OCI-LY7 (cell line): ENCODE measurements around the gene TSHZ2. TPM values are rescaled to one million over a fixed set of nuclear protein-coding genes. Genes with fewer than 3 reads are reported as not detected.

Source experiments
- BruUV-seq: library from RNA; stranded (reverse); fragments of 400-500 nt; replicated peaks from 2 replicates; lab custom pipeline; 2021; lab: Mats Ljungman, UMichigan
- CTCF ChIA-PET: fragments of 300-600 bp; sonication (Branson Sonifier 250); formaldehyde crosslinking; loops from one replicate; lab custom pipeline; 2022; ENCODE audit warnings: antibody characterized with exemption; ENCODE audit not compliant: unreplicated experiment; lab: Charles Lee
- POLR2A ChIA-PET: fragments of 300-600 bp; sonication (Branson Sonifier 250); formaldehyde crosslinking; loops from one replicate; lab custom pipeline; 2022; ENCODE audit warnings: antibody characterized with exemption; lab: Charles Lee
- DNase-seq: peaks from one replicate; pipeline ENCODE4 v3.0.0-alpha.2; 2015; ENCODE audit warnings: low spot score
- H2AFZ ChIP-seq: fragments of 200-600 bp; sonication (generic), shearing (Covaris generic); 2 replicates; pipeline ENCODE4 v1.6.1; 2014; ENCODE audit warnings: mild to moderate bottlenecking, antibody characterized with exemption, low read length, moderate library complexity
- H3K27ac ChIP-seq: fragments of 200-600 bp; sonication (generic); 2 replicates; pipeline ENCODE4 v1.5.1; 2014; ENCODE audit warnings: mixed run types, low read depth, mild to moderate bottlenecking, moderate library complexity, low read length, inconsistent platforms; ENCODE audit not compliant: poor library complexity, severe bottlenecking
- H3K36me3 ChIP-seq: fragments of 200-600 bp; sonication (generic); 2 replicates; pipeline ENCODE4 v1.6.1; 2014; ENCODE audit warnings: mild to moderate bottlenecking, antibody characterized with exemption, low read length, moderate library complexity, mixed read lengths; ENCODE audit not compliant: insufficient read depth
- H3K4me1 ChIP-seq: fragments of 200-600 bp; sonication (generic); 2 replicates; pipeline ENCODE4 v1.5.1; 2014; ENCODE audit warnings: mild to moderate bottlenecking, low read length; ENCODE audit not compliant: insufficient read depth, poor library complexity, severe bottlenecking
- H3K4me2 ChIP-seq: fragments of 200-600 bp; sonication (generic); 2 replicates; pipeline ENCODE4 v1.6.1; 2014; ENCODE audit warnings: mild to moderate bottlenecking, low read length
- H3K4me3 ChIP-seq: fragments of 200-600 bp; sonication (generic); 2 replicates; pipeline ENCODE4 v1.5.1; 2014; ENCODE audit warnings: mild to moderate bottlenecking, low read depth, low read length; ENCODE audit not compliant: poor library complexity, severe bottlenecking
- H3K79me2 ChIP-seq: fragments of 200-600 bp; sonication (generic); 2 replicates; pipeline ENCODE4 v1.6.1; 2016; ENCODE audit warnings: low read depth, mild to moderate bottlenecking, low read length, moderate library complexity, mixed read lengths; ENCODE audit not compliant: insufficient read depth
- H3K9me2 ChIP-seq: fragments of 200-600 bp; sonication (generic); 2 replicates; pipeline ENCODE4 v1.6.1; 2016; ENCODE audit warnings: mild to moderate bottlenecking, low read length, mixed read lengths; ENCODE audit not compliant: insufficient read depth
- H3K9me3 ChIP-seq: fragments of 200-600 bp; sonication (generic); 2 replicates; pipeline ENCODE4 v1.6.1; 2014; ENCODE audit warnings: mild to moderate bottlenecking, mixed run types, low read length, mixed read lengths
- H4K20me1 ChIP-seq: fragments of 200-600 bp; sonication (generic); 2 replicates; pipeline ENCODE4 v1.6.1; 2014; ENCODE audit warnings: mild to moderate bottlenecking, antibody characterized with exemption, low read length, moderate library complexity, mixed read lengths; ENCODE audit not compliant: insufficient read depth
- EZH2phosphoT487 ChIP-seq: fragments of 200-600 bp; sonication (generic); IDR thresholded peaks from 2 replicates; pipeline ENCODE4 v1.6.1; 2018; ENCODE audit warnings: low read depth, borderline replicate concordance, mild to moderate bottlenecking, mixed run types, antibody characterized with exemption, low read length, moderate library complexity, mixed read lengths
- intact Hi-C: fragments of 100-400 bp; cut with micrococcal nuclease; formaldehyde crosslinking; loops from one replicate; pipeline ENCODE4 v1.10.0; 2022; ENCODE audit not compliant: unreplicated experiment
- total RNA-seq, 2 experiments: library from RNA; depleted of rRNA in 1 of 2; stranded (reverse); fragments of >200 nt in 1 of 2; shearing (Covaris generic) in 1 of 2; gene quantifications; 2 replicates each; pipeline ENCODE4 v1.2.3, GENCODE V29; 2014 to 2022
- TF ChIP-seq, protein P1 (sequence below): fragments of 200-600 bp; sonication (generic); conservative IDR thresholded peaks from 2 replicates; pipeline ENCODE4 v1.5.1; 2014; ENCODE audit warnings: mild to moderate bottlenecking, antibody characterized with exemption, low read length, moderate library complexity, mixed read lengths

The TSHZ2 gene
- total RNA-seq, 2 experiments from 2014 or later, result not detected

DNA sequence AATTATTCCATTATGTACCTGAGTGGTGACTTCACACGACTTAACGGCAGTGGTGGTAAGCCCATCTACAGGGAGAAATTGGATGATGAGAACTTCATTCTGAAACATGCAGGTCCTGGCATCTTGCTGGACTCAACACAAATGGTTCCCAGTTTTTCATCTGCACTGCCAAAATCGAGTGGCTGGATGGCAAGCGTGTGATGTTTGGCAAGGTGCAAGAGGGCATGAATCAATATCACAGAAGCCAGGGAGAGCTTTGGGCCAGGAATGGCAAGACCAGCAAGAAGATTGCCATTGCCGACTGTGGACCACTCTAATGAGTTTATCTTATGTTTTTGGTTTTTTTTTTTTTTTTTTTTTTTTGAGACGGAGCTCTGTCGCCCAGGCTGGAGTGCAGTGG, 449.2 kb downstream of the TSHZ2 start:
- Histone ChIP-seq H3K79me2 (no peaks in the 10 kb centered on the region), H3K4me1 (no peaks in the 10 kb centered on the region), H3K4me3 (no peak overlapping the region), H3K27ac (no peak overlapping the region), H2AFZ (no peak overlapping the region), H3K9me3 (no peaks in the 10 kb centered on the region), H4K20me1 (no peaks in the 10 kb centered on the region), H3K36me3 (no peaks in the 10 kb centered on the region), H3K9me2 (no peaks in the 10 kb centered on the region), H3K4me2 (no peak overlapping the region)
- intact Hi-C loops, result no loop called here
- POLR2A ChIA-PET, result no interaction called here
- no TSS peak for BruUV-seq
- CTCF ChIA-PET, result no interaction called here
- no peak for TF ChIP-seq EZH2phosphoT487
- TF ChIP-seq, protein P1, sequence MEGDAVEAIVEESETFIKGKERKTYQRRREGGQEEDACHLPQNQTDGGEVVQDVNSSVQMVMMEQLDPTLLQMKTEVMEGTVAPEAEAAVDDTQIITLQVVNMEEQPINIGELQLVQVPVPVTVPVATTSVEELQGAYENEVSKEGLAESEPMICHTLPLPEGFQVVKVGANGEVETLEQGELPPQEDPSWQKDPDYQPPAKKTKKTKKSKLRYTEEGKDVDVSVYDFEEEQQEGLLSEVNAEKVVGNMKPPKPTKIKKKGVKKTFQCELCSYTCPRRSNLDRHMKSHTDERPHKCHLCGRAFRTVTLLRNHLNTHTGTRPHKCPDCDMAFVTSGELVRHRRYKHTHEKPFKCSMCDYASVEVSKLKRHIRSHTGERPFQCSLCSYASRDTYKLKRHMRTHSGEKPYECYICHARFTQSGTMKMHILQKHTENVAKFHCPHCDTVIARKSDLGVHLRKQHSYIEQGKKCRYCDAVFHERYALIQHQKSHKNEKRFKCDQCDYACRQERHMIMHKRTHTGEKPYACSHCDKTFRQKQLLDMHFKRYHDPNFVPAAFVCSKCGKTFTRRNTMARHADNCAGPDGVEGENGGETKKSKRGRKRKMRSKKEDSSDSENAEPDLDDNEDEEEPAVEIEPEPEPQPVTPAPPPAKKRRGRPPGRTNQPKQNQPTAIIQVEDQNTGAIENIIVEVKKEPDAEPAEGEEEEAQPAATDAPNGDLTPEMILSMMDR, result no peak
- no peak for DNase-seq

DNA sequence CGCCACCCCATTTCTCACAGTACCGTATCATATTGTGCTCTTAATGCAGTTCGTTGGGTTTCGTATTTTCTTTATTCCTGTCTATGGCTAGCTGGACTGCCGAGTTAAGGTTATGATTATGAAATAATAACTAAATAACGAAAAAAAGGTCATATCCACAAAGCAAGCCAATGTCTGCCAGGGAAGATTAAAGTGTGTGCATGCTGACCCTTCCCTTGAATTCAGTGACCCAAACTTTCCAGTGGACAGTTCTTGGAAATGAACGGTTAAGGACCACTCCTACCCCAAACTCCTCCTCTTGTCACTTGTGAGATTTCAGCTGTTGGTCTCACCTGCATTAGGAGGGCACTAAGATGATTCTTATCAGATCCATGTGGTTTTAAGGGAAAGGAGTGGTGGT, 449.9 kb downstream of the TSHZ2 start:
- BruUV-seq, result no TSS peak
- POLR2A ChIA-PET, result no interaction called here
- Histone ChIP-seq H3K4me3 (no peak overlapping the region), H3K9me3 (no peaks in the 10 kb centered on the region), H2AFZ (no peak overlapping the region), H3K4me1 (no peaks in the 10 kb centered on the region), H3K79me2 (no peaks in the 10 kb centered on the region), H3K36me3 (no peaks in the 10 kb centered on the region), H3K4me2 (no peak overlapping the region), H4K20me1 (no peaks in the 10 kb centered on the region), H3K9me2 (no peaks in the 10 kb centered on the region), H3K27ac (no peak overlapping the region)
- intact Hi-C loops, result no loop called here
- no peak for TF ChIP-seq EZH2phosphoT487
- TF ChIP-seq, protein P1, result no peak
- CTCF ChIA-PET, result no interaction called here
- no peak for DNase-seq

DNA sequence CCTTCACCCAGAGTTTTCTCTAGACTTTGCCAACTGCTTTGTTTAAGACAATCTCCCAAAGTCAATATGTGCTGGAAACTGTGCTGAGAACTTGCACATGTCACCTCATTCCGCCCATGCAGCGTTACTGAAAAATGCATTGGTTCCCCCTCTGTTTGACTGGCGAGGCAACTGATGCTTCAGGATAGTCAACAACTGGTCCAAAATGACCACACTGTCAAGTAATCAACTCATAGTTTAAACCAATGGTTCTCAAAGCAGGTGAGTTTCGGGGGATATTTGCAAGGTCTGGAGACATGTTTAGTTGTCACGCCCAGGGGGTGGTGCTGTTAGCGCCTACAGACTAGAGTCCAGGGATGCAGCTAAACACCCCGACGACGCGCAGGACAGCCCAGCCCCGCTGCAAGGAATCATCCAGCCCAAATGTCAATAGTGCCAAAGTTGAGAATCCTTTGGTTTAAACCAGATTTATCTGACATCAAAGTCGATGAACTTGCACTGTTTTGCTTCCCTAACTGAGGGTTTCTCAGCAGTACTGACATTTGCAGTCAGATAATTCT, 451.5 kb downstream of the TSHZ2 start:
- Histone ChIP-seq H3K27ac (no peak overlapping the region), H2AFZ (no peak overlapping the region), H3K9me3 (no peaks in the 10 kb centered on the region), H3K79me2 (no peaks in the 10 kb centered on the region), H3K9me2 (no peaks in the 10 kb centered on the region), H3K36me3 (no peaks in the 10 kb centered on the region), H4K20me1 (no peaks in the 10 kb centered on the region), H3K4me3 (no peak overlapping the region), H3K4me2 (no peak overlapping the region), H3K4me1 (no peaks in the 10 kb centered on the region)
- ChIA-PET POLR2A (no interaction called here), CTCF (no interaction called here)
- BruUV-seq, result no TSS peak
- intact Hi-C loops, result no loop called here
- TF ChIP-seq, protein P1, result no peak
- no peak for TF ChIP-seq EZH2phosphoT487
- DNase-seq, result no peak
